Activated CD4-positive, CD25-positive, alpha-beta regulatory T cell treated with anti-CD3 and anti-CD28 coated beads, Interleukin-2, amount 50 U/mL, for 16 hours (primary cell): Measurements from ENCODE around the gene PITPNC1.
"Not testable (repeated sequence)": the region's sequence is repeated elsewhere in the genome, so short reads cannot be mapped to it uniquely, and the experiment has no call there.

Experiments
- DNase-seq: peaks from one replicate; pipeline ENCODE4 v3.0.0-alpha.2; 2020; ENCODE audit warnings: low read depth, low spot score

The PITPNC1 gene

GRCh38 chr17:67647482-67647881, 270.4 kb downstream of the PITPNC1 start:
- DNase-seq = no peak

GRCh38 chr17:67648032-67648905, 271.2 kb downstream of the PITPNC1 start:
- DNase-seq = no peak

GRCh38 chr17:67648906-67649295, 271.8 kb downstream of the PITPNC1 start:
- not testable (repeated sequence) for DNase-seq

GRCh38 chr17:67649891-67650290, 272.8 kb downstream of the PITPNC1 start:
- DNase-seq = no peak

- not testable (repeated sequence) for DNase-seq
Observed at GRCh38 chr17:67651218-67651579, 274.1 kb downstream of the PITPNC1 start.

- DNase-seq = no peak
Observed at GRCh38 chr17:67652433-67652832, 275.4 kb downstream of the PITPNC1 start.

GRCh38 chr17:67655478-67656148, 278.5 kb downstream of the PITPNC1 start:
- no peak for DNase-seq

- DNase-seq = no peak
Observed at GRCh38 chr17:67656494-67657203, 279.6 kb downstream of the PITPNC1 start.

GRCh38 chr17:67657596-67657995, 280.5 kb downstream of the PITPNC1 start:
- no peak for DNase-seq

GRCh38 chr17:67658265-67658664, 281.2 kb downstream of the PITPNC1 start:
- no peak for DNase-seq

GRCh38 chr17:67659028-67659427, 281.9 kb downstream of the PITPNC1 start:
- DNase-seq = no peak

- no peak for DNase-seq
Observed at GRCh38 chr17:67662712-67663111, 285.6 kb downstream of the PITPNC1 start.

- DNase-seq = no peak
Observed at GRCh38 chr17:67663457-67663856, 286.4 kb downstream of the PITPNC1 start.

- DNase-seq = no peak
Observed at GRCh38 chr17:67666028-67666427, 288.9 kb downstream of the PITPNC1 start.

GRCh38 chr17:67666710-67667109, 289.6 kb downstream of the PITPNC1 start:
- no peak for DNase-seq

- DNase-seq = no peak
Observed at GRCh38 chr17:67671493-67671892, 294.4 kb downstream of the PITPNC1 start.

- DNase-seq = no peak
Observed at GRCh38 chr17:67672592-67673335, 295.7 kb downstream of the PITPNC1 start.

- DNase-seq = no peak
Observed at GRCh38 chr17:67675481-67675880, 298.4 kb downstream of the PITPNC1 start.

GRCh38 chr17:67676305-67676704, 299.2 kb downstream of the PITPNC1 start:
- no peak for DNase-seq

- no peak for DNase-seq
Observed at GRCh38 chr17:67678414-67678813, 301.3 kb downstream of the PITPNC1 start.

- DNase-seq = no peak
Observed at GRCh38 chr17:67679225-67679624, 302.1 kb downstream of the PITPNC1 start.

GRCh38 chr17:67679721-67680120, 302.6 kb downstream of the PITPNC1 start:
- DNase-seq = no peak
